Stomach (tissue), 4 donors: ENCODE data around the gene MAG.

ENCODE experiments used
- EP300 ChIP-seq: sonication (generic); formaldehyde crosslinking; IDR thresholded peaks from one replicate; pipeline ENCODE4 v1.6.1; 2017; ENCODE audit warnings: antibody characterized with exemption
- POLR2A ChIP-seq, 4 donors: fragments of 450-650 bp; IDR thresholded peaks; one replicate each; pipeline ENCODE4 v1.6.1; 2016; ENCODE audit warnings: antibody characterized with exemption in 4 of 4, control low read depth in 2 of 4, mild to moderate bottlenecking in 1 of 4, moderate library complexity in 1 of 4
- POLR2AphosphoS5 ChIP-seq, 3 donors: sonication (generic); formaldehyde crosslinking; IDR thresholded peaks; one replicate each; pipeline ENCODE4 v1.6.1; 2016; ENCODE audit warnings: antibody characterized with exemption in 3 of 3
- TF ChIP-seq, protein P1 (sequence below), 7 experiments: fragments of 450-650 bp in 4 of 7; fragments of 200-600 bp in 3 of 7; sonication (generic) in 3 of 7; IDR thresholded peaks; one replicate each; pipeline ENCODE4 v1.5.1; 2016 to 2019; ENCODE audit warnings: antibody characterized with exemption in 7 of 7, control low read depth in 2 of 7, mild to moderate bottlenecking in 1 of 7

GRCh38 chr19:35266520-35267352 is 25.2 kb upstream of the MAG start:
- TF ChIP-seq, protein P1, sequence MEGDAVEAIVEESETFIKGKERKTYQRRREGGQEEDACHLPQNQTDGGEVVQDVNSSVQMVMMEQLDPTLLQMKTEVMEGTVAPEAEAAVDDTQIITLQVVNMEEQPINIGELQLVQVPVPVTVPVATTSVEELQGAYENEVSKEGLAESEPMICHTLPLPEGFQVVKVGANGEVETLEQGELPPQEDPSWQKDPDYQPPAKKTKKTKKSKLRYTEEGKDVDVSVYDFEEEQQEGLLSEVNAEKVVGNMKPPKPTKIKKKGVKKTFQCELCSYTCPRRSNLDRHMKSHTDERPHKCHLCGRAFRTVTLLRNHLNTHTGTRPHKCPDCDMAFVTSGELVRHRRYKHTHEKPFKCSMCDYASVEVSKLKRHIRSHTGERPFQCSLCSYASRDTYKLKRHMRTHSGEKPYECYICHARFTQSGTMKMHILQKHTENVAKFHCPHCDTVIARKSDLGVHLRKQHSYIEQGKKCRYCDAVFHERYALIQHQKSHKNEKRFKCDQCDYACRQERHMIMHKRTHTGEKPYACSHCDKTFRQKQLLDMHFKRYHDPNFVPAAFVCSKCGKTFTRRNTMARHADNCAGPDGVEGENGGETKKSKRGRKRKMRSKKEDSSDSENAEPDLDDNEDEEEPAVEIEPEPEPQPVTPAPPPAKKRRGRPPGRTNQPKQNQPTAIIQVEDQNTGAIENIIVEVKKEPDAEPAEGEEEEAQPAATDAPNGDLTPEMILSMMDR (IDR thresholded peaks at IDR 0.05): no peak
- TF ChIP-seq EP300 (no peak), POLR2A (IDR thresholded peaks at IDR 0.05) (no peak), POLR2AphosphoS5 (IDR thresholded peaks at IDR 0.05) (no peak)
